ENCODE results near the gene CCR4. TPM values are rescaled to one million over a fixed set of nuclear protein-coding genes. Genes with fewer than 3 reads are reported as not detected.

Gene CCR4
- total and polyA plus RNA-seq, 10 of the 15 experiments (the other 5 are each of a cell fraction or from before 2014, with no cell fraction given), result 0.41 to 12.4 (median 5.3) TPM

DNA sequence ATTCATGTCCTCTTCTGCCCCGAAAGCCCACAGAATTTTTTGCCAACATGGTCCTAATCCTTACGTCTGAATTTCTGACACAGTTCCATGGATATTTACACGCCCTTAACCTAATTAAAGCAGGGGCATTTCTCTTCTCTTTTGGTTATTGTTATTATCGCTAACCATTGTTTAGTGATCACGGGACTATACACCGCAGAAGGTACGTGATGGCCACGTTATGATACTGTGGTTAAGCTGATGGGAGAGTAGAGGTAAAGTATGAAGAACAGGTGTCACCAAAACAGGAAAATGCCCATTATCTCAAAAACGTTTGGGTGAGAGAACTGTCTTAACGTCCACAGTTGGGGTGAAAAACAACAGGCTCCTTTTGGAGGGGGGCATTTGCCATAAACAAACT is 26.4 kb downstream of the CCR4 start:
- DNase-seq (ENCODE audit: low read depth, low spot score) (no peak), FAIRE-seq (no peak), ATAC-seq (no peak)
- H3K4me3 ChIP-seq, result no peak overlapping the region
- TF ChIP-seq CHD1 (IDR thresholded peaks at IDR 0.05; ENCODE audit: low read depth, low read length) (no peak), SIX5 (IDR thresholded peaks at IDR 0.05; ENCODE audit: low read depth, low read length, severe bottlenecking) (no peak), MYC (IDR thresholded peaks at IDR 0.05; ENCODE audit: insufficient read depth, insufficient read length, insufficient replicate concordance, low read length, severe bottlenecking) (no peak)
- TF ChIP-seq, protein P1, sequence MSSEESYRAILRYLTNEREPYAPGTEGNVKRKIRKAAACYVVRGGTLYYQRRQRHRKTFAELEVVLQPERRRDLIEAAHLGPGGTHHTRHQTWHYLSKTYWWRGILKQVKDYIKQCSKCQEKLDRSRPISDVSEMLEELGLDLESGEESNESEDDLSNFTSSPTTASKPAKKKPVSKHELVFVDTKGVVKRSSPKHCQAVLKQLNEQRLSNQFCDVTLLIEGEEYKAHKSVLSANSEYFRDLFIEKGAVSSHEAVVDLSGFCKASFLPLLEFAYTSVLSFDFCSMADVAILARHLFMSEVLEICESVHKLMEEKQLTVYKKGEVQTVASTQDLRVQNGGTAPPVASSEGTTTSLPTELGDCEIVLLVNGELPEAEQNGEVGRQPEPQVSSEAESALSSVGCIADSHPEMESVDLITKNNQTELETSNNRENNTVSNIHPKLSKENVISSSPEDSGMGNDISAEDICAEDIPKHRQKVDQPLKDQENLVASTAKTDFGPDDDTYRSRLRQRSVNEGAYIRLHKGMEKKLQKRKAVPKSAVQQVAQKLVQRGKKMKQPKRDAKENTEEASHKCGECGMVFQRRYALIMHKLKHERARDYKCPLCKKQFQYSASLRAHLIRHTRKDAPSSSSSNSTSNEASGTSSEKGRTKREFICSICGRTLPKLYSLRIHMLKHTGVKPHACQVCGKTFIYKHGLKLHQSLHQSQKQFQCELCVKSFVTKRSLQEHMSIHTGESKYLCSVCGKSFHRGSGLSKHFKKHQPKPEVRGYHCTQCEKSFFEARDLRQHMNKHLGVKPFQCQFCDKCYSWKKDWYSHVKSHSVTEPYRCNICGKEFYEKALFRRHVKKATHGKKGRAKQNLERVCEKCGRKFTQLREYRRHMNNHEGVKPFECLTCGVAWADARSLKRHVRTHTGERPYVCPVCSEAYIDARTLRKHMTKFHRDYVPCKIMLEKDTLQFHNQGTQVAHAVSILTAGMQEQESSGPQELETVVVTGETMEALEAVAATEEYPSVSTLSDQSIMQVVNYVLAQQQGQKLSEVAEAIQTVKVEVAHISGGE (CRISPR knock-in tag; IDR thresholded peaks at IDR 0.05), result no peak
- H3K36me3 ChIP-seq (ENCODE audit: control insufficient read depth in 2 of 2, insufficient read depth in 2 of 2, low read length in 1 of 2), result no peaks in the 10 kb centered on the region
- H4K20me1 ChIP-seq (ENCODE audit: control insufficient read depth, insufficient read depth), result no peaks in the 10 kb centered on the region
- ChIA-PET POLR2A (no interaction called here), CTCF (interaction anchor here (1.2 kb wide), 1 partner anchor 30 kb away, joined by 3 read pairs; no protein-coding TSS in a partner anchor), SMC1A (ENCODE audit: uncharacterized antibody, unreplicated experiment) (interaction anchor here (0.5 kb wide), 1 partner anchor 20 kb away, joined by 3 read pairs; no protein-coding TSS in a partner anchor), RAD21 (ENCODE audit: unreplicated experiment) (no interaction called here)
- H3K27me3 ChIP-seq (replicated peaks in 1 of 2; ENCODE audit: control insufficient read depth in 2 of 2, insufficient read depth in 2 of 2, low read length in 1 of 2), result no peaks in the 10 kb centered on the region
- 56% methylated on average over 10 of the region's 10 CpGs for WGBS (ENCODE audit: insufficient coverage, insufficient replicate concordance, low lambda C conversion rate, missing lambda C conversion rate)
- no peak overlapping the region for H2AFZ ChIP-seq (ENCODE audit: control insufficient read depth, low read depth, low read length)
- intact Hi-C loops (cut with micrococcal nuclease; ENCODE audit: unreplicated experiment) (no loop called here), in situ Hi-C loops (cut with MboI) (no loop called here)
- peaks cover 6% of the 10 kb centered on the region for H3K4me1 ChIP-seq (ENCODE audit: control insufficient read depth, insufficient read depth, low read length)
- H3K9ac ChIP-seq (ENCODE audit: control insufficient read depth, insufficient read depth, low read length), result no peak overlapping the region
- H3K4me2 ChIP-seq (ENCODE audit: control insufficient read depth, insufficient read depth), result no peak overlapping the region
- no peaks in the 10 kb centered on the region for H3K9me3 ChIP-seq (replicated peaks; ENCODE audit: control insufficient read depth, insufficient read depth, low read length)
- no TSS peak for BruUV-seq (replicated peaks)
- H3K27ac ChIP-seq (ENCODE audit: control insufficient read depth, insufficient read depth), result no peak overlapping the region
- no peaks in the 10 kb centered on the region for H3K79me2 ChIP-seq (ENCODE audit: control insufficient read depth, insufficient read depth, low read length)

Data from GM12878 (cell line).